Fibroblast of pulmonary artery (primary cell): ENCODE measurements around the gene C16orf87.
A peak's percentile ranks its signal among the peaks of the same experiment; 100 is the strongest.

Experiments used
- DNase-seq: peaks from one replicate; pipeline ENCODE4 v3.0.0-alpha.2; 2010; ENCODE audit warnings: low read depth
- H3K4me3 ChIP-seq: replicated peaks from 2 replicates; pipeline ENCODE4 v1.5.1; 2011; ENCODE audit warnings: low read depth, mild to moderate bottlenecking, control low read depth, low read length, moderate library complexity
- TF ChIP-seq, protein P1 (sequence below): IDR thresholded peaks from 2 replicates; pipeline ENCODE4 v1.5.1; 2011; ENCODE audit warnings: mild to moderate bottlenecking, control low read depth, low read length, inconsistent platforms; ENCODE audit errors: missing control alignments

Gene C16orf87

GRCh38 chr16:46862555-46863447, 31.8 kb upstream of the C16orf87 start:
- DNase-seq, result no peak
- TF ChIP-seq, protein P1, sequence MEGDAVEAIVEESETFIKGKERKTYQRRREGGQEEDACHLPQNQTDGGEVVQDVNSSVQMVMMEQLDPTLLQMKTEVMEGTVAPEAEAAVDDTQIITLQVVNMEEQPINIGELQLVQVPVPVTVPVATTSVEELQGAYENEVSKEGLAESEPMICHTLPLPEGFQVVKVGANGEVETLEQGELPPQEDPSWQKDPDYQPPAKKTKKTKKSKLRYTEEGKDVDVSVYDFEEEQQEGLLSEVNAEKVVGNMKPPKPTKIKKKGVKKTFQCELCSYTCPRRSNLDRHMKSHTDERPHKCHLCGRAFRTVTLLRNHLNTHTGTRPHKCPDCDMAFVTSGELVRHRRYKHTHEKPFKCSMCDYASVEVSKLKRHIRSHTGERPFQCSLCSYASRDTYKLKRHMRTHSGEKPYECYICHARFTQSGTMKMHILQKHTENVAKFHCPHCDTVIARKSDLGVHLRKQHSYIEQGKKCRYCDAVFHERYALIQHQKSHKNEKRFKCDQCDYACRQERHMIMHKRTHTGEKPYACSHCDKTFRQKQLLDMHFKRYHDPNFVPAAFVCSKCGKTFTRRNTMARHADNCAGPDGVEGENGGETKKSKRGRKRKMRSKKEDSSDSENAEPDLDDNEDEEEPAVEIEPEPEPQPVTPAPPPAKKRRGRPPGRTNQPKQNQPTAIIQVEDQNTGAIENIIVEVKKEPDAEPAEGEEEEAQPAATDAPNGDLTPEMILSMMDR, result no peak
- H3K4me3 ChIP-seq, result no peak overlapping the region

- TF ChIP-seq, protein P1, result no peak
- peak; percentile 85 for DNase-seq
- H3K4me3 ChIP-seq, result no peak overlapping the region
Measured at GRCh38 chr16:46859719-46860152, 28.8 kb upstream of the C16orf87 start.

DNA sequence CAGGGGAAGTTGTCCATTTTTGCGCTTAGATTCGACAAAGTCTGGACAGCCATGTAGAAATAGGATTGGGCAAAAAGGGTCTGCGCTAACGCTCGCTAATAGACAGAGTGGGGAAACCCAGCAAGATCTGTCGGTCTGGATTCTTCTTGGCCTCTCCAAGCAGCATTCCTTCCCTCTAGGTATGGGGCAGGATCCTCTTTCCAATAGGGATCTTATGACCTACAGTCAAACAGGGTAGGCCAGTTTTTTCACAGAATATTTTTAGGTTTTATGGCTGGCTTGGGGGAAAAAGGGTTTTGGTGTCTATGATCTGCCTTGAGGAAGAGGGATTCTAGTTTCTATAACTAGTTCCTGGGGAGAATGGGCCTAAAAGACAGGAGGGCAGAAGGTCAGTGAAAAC, 27.2 kb upstream of the C16orf87 start:
- H3K4me3 ChIP-seq, result no peak overlapping the region
- TF ChIP-seq, protein P1, result no peak
- DNase-seq, result no peak

DNA sequence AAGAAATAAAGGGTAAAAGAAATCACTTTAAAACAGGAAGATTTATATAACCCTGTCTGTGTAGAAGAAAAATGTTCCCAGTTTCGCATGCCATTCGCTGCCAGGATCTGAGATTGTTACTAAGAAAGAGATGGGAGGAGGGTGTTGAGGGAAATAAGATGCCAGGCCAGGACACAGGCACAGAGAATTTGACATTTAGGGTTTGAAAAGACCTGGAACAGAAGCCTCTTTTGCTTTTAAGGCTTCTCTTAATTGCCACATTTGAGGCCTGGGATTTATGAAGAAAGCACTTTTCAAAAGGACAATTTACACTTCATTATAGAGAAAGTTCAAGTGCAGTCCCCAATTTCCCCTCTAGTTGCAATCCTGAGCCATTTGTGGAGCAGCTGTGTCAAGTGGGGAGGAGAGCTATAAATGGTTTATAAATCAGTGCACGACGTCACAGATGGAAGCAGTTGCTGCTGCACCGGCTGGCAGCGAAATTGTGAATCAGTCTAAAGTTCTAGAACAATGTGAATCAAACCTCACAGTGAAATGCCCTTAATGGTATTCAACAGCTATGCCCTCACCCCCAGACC, 26.5 kb upstream of the C16orf87 start:
- TF ChIP-seq, protein P1, result peak; percentile 54
- DNase-seq, result peak; percentile 63
- H3K4me3 ChIP-seq, result no peak overlapping the region

- DNase-seq, result no peak
- TF ChIP-seq, protein P1, result no peak
- no peak overlapping the region for H3K4me3 ChIP-seq
Measured at GRCh38 chr16:46855389-46855788, 24.4 kb upstream of the C16orf87 start.

DNA sequence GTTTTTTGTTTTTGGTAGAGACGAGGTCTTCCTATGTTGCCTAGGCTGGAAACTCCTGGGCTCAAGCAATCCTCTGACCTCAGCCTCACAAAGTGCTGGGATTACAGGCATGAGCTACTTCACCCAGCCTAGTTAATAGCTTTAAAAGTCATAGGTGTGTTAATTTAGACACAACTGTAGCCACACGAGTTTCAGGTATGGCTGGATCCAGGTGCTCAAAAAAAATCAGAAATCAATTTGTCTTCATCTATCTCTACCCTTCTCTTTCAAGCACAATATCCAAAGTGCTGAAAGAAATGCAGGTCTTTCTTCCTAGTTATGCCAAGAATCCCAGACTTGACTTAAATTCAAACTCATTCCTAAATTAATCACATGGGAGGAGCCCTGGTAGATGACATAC, 23.9 kb upstream of the C16orf87 start:
- no peak for DNase-seq
- TF ChIP-seq, protein P1, result no peak
- H3K4me3 ChIP-seq, result no peak overlapping the region
